ENCODE results near the gene KCND3.

DNA sequence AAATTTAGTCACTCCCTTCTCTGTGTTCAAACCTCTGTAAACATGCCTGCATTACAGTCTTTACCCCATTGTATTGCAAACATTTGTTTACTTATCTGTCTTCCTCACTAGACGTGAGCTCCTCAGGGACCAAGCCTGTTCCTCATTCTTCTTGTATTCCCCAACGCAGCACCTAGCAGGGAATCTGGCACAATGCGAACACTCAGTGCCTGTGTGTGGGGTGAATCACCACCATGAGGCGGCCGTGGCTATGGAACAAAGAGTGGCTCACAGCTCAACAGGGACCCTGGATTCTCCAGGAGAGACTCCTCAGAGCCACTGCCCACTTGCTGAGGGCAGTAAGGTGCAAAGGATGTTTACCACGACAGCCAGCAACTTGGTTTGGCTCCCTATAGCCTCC is 137.9 kb downstream of the KCND3 start:
- TF ChIP-seq ZNF791 (tag by site-specific recombination; IDR thresholded peaks at IDR 0.05) (no peak), ZNF426 (tag by site-specific recombination; IDR thresholded peaks at IDR 0.05) (no peak), ZNF610 (tag by site-specific recombination; IDR thresholded peaks at IDR 0.05; ENCODE audit: borderline replicate concordance) (no peak), YY1 (tag by site-specific recombination; IDR thresholded peaks at IDR 0.05) (no peak), ZNF501 (tag by site-specific recombination; IDR thresholded peaks at IDR 0.05) (no peak)
- TF ChIP-seq, protein P1, sequence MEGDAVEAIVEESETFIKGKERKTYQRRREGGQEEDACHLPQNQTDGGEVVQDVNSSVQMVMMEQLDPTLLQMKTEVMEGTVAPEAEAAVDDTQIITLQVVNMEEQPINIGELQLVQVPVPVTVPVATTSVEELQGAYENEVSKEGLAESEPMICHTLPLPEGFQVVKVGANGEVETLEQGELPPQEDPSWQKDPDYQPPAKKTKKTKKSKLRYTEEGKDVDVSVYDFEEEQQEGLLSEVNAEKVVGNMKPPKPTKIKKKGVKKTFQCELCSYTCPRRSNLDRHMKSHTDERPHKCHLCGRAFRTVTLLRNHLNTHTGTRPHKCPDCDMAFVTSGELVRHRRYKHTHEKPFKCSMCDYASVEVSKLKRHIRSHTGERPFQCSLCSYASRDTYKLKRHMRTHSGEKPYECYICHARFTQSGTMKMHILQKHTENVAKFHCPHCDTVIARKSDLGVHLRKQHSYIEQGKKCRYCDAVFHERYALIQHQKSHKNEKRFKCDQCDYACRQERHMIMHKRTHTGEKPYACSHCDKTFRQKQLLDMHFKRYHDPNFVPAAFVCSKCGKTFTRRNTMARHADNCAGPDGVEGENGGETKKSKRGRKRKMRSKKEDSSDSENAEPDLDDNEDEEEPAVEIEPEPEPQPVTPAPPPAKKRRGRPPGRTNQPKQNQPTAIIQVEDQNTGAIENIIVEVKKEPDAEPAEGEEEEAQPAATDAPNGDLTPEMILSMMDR (tag by site-specific recombination; IDR thresholded peaks at IDR 0.05): no peak
- TF ChIP-seq, protein P2, sequence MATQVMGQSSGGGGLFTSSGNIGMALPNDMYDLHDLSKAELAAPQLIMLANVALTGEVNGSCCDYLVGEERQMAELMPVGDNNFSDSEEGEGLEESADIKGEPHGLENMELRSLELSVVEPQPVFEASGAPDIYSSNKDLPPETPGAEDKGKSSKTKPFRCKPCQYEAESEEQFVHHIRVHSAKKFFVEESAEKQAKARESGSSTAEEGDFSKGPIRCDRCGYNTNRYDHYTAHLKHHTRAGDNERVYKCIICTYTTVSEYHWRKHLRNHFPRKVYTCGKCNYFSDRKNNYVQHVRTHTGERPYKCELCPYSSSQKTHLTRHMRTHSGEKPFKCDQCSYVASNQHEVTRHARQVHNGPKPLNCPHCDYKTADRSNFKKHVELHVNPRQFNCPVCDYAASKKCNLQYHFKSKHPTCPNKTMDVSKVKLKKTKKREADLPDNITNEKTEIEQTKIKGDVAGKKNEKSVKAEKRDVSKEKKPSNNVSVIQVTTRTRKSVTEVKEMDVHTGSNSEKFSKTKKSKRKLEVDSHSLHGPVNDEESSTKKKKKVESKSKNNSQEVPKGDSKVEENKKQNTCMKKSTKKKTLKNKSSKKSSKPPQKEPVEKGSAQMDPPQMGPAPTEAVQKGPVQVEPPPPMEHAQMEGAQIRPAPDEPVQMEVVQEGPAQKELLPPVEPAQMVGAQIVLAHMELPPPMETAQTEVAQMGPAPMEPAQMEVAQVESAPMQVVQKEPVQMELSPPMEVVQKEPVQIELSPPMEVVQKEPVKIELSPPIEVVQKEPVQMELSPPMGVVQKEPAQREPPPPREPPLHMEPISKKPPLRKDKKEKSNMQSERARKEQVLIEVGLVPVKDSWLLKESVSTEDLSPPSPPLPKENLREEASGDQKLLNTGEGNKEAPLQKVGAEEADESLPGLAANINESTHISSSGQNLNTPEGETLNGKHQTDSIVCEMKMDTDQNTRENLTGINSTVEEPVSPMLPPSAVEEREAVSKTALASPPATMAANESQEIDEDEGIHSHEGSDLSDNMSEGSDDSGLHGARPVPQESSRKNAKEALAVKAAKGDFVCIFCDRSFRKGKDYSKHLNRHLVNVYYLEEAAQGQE (tag by site-specific recombination; IDR thresholded peaks at IDR 0.05): no peak
- TF ChIP-seq, protein P3, sequence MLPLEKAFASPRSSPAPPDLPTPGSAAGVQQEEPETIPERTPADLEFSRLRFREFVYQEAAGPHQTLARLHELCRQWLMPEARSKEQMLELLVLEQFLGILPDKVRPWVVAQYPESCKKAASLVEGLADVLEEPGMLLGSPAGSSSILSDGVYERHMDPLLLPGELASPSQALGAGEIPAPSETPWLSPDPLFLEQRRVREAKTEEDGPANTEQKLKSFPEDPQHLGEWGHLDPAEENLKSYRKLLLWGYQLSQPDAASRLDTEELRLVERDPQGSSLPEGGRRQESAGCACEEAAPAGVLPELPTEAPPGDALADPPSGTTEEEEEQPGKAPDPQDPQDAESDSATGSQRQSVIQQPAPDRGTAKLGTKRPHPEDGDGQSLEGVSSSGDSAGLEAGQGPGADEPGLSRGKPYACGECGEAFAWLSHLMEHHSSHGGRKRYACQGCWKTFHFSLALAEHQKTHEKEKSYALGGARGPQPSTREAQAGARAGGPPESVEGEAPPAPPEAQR (tag by site-specific recombination; IDR thresholded peaks at IDR 0.05): no peak
- TF ChIP-seq, protein P4, sequence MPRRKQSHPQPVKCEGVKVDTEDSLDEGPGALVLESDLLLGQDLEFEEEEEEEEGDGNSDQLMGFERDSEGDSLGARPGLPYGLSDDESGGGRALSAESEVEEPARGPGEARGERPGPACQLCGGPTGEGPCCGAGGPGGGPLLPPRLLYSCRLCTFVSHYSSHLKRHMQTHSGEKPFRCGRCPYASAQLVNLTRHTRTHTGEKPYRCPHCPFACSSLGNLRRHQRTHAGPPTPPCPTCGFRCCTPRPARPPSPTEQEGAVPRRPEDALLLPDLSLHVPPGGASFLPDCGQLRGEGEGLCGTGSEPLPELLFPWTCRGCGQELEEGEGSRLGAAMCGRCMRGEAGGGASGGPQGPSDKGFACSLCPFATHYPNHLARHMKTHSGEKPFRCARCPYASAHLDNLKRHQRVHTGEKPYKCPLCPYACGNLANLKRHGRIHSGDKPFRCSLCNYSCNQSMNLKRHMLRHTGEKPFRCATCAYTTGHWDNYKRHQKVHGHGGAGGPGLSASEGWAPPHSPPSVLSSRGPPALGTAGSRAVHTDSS (tag by site-specific recombination; IDR thresholded peaks at IDR 0.05): no peak
